Activated CD8-positive, alpha-beta T cell treated with anti-CD3 and anti-CD28 coated beads for 36 hours (primary cell): ENCODE data around the gene FBXL16. TPM values are rescaled to one million over a fixed set of nuclear protein-coding genes. Genes with fewer than 3 reads are reported as not detected.

ENCODE experiments used
- ATAC-seq: fragments of 200-7000 bp; cut with Tn5 transposase; one replicate; pipeline ENCODE4 v1.10.0; 2021; ENCODE audit warnings: mild to moderate bottlenecking, moderate library complexity
- CTCF ChIA-PET: fragments of 350-600 bp; sonication (Branson Sonifier 250); formaldehyde crosslinking; loops from one replicate; lab custom pipeline; 2021; ENCODE audit warnings: antibody characterized with exemption; lab: Charles Lee
- POLR2A ChIA-PET: fragments of 350-600 bp; sonication (Branson Sonifier 250); formaldehyde crosslinking; loops from one replicate; lab custom pipeline; 2021; ENCODE audit warnings: antibody characterized with exemption; lab: Charles Lee
- DNase-seq: peaks from one replicate; pipeline ENCODE4 v3.0.0-alpha.2; 2020
- H3K27ac Mint-ChIP-seq: one replicate; pipeline ENCODE4 v1.8.0; 2021; ENCODE audit warnings: mild to moderate bottlenecking, mixed read lengths
- H3K27me3 Mint-ChIP-seq: one replicate; pipeline ENCODE4 v1.8.0; 2021; ENCODE audit warnings: mixed read lengths
- H3K36me3 Mint-ChIP-seq: one replicate; pipeline ENCODE4 v1.8.0; 2021; ENCODE audit warnings: low read depth, mixed read lengths
- H3K4me1 Mint-ChIP-seq: one replicate; pipeline ENCODE4 v1.8.0; 2021; ENCODE audit warnings: low read depth, mixed read lengths
- H3K4me3 Mint-ChIP-seq: one replicate; pipeline ENCODE4 v1.8.0; 2021; ENCODE audit warnings: mild to moderate bottlenecking, moderate library complexity, mixed read lengths
- H3K9me3 Mint-ChIP-seq: one replicate; pipeline ENCODE4 v1.8.0; 2021; ENCODE audit warnings: mixed read lengths
- CTCF ChIP-seq: fragments of 200-600 bp; IDR thresholded peaks from one replicate; pipeline ENCODE4 v1.8.0; 2022; ENCODE audit warnings: antibody characterized with exemption, mild to moderate bottlenecking
- intact Hi-C: fragments of 100-400 bp; cut with micrococcal nuclease; formaldehyde crosslinking; loops from one replicate; pipeline ENCODE4 v1.10.0; 2022
- total RNA-seq, 2 experiments: library from RNA; stranded (reverse); gene quantifications; one replicate each; pipeline ENCODE4 v1.2.3, GENCODE V29; 2021

The FBXL16 gene
- total RNA-seq, 2 experiments from 2014 or later: 5.9 to 8.0 TPM

- DNase-seq: no peak
- Mint-ChIP-seq H3K36me3 (peaks cover 26% of the 10 kb centered on the region), H3K9me3 (no peaks in the 10 kb centered on the region), H3K27ac (peak overlapping the region; percentile 68), H3K4me1 (peaks cover 48% of the 10 kb centered on the region), H3K27me3 (no peaks in the 10 kb centered on the region), H3K4me3 (peak overlapping the region; percentile 83)
- TF ChIP-seq CTCF: no peak
- CTCF ChIA-PET: interaction anchor here (1.0 kb wide), 1 partner anchor 32 kb away, joined by 3 read pairs; no protein-coding TSS in a partner anchor
- no peak for ATAC-seq
- POLR2A ChIA-PET: interaction anchor here (0.6 to 1.7 kb wide), 7 partner anchors 9 to 158 kb away, joined by 3 to 8 read pairs (median 3); partner anchors contain the start of genes METTL26 and WDR90
- intact Hi-C loops: no loop called here
Observed at GRCh38 chr16:683396-684070, 22.1 kb downstream of the FBXL16 start.

- no peak for ATAC-seq
- Mint-ChIP-seq H3K36me3 (peaks cover 26% of the 10 kb centered on the region), H3K9me3 (no peaks in the 10 kb centered on the region), H3K4me3 (peak overlapping the region; percentile 83), H3K4me1 (peaks cover 47% of the 10 kb centered on the region), H3K27ac (peak overlapping the region; percentile 68), H3K27me3 (no peaks in the 10 kb centered on the region)
- CTCF ChIA-PET: interaction anchor here (1.5 to 1.7 kb wide), 2 partner anchors 29 to 35 kb away, joined by 6 to 7 read pairs; no protein-coding TSS in a partner anchor
- DNase-seq: no peak
- no peak for TF ChIP-seq CTCF
- intact Hi-C loops: no loop called here
- POLR2A ChIA-PET: interaction anchor here (0.6 to 1.7 kb wide), 5 partner anchors 13 to 45 kb away, joined by 4 to 8 read pairs (median 4); partner anchors contain the start of gene RHOT2
Observed at GRCh38 chr16:682493-683395, 22.9 kb downstream of the FBXL16 start.

- H3K4me3 Mint-ChIP-seq: peak overlapping the region; percentile 83
- peak overlapping the region; percentile 38 for H3K27ac Mint-ChIP-seq
- no peaks in the 10 kb centered on the region for H3K9me3 Mint-ChIP-seq
- H3K27me3 Mint-ChIP-seq: no peaks in the 10 kb centered on the region
- TF ChIP-seq CTCF: no peak
- peaks cover 47% of the 10 kb centered on the region for H3K4me1 Mint-ChIP-seq
- ATAC-seq: no peak
- no peak for DNase-seq
- H3K36me3 Mint-ChIP-seq: peaks cover 26% of the 10 kb centered on the region
- ChIA-PET CTCF (interaction anchor here (1.0 to 1.7 kb wide), 4 partner anchors 14 to 104 kb away, joined by 3 to 7 read pairs (median 6); partner anchors contain the start of gene RHOT2), POLR2A (interaction anchor here (0.6 to 2.7 kb wide), 9 partner anchors 8 to 46 kb away, joined by 3 to 11 read pairs (median 4); partner anchors contain the start of genes METTL26, RHOT2 and WDR90)
- intact Hi-C loops: no loop called here
Observed at GRCh38 chr16:681746-682427, 23.7 kb downstream of the FBXL16 start.

- intact Hi-C loops: no loop called here
- no peak for ATAC-seq
- peaks cover 3% of the 10 kb centered on the region for H3K27me3 Mint-ChIP-seq
- H3K4me1 Mint-ChIP-seq: peaks cover 45% of the 10 kb centered on the region
- peaks cover 23% of the 10 kb centered on the region for H3K36me3 Mint-ChIP-seq
- no peaks in the 10 kb centered on the region for H3K9me3 Mint-ChIP-seq
- CTCF ChIA-PET: interaction anchor here (1.0 to 1.7 kb wide), 5 partner anchors 13 to 105 kb away, joined by 3 to 7 read pairs (median 5); partner anchors contain the start of gene RHOT2
- POLR2A ChIA-PET: interaction anchor here (0.6 to 2.7 kb wide), 13 partner anchors 8 to 624 kb away, joined by 3 to 16 read pairs (median 4); partner anchors contain the start of genes METTL26, RHOT2, WDR24 and WDR90
- TF ChIP-seq CTCF: no peak
- DNase-seq: no peak
- peak overlapping the region; percentile 83 for H3K4me3 Mint-ChIP-seq
- peak overlapping the region; percentile 34 for H3K27ac Mint-ChIP-seq
Observed at GRCh38 chr16:680967-681745, 24.4 kb downstream of the FBXL16 start.
